Measurements from ENCODE around the gene OR2T35. TPM values are rescaled to one million over a fixed set of nuclear protein-coding genes. Genes with fewer than 3 reads are reported as not detected.
A peak's percentile ranks its signal among the peaks of the same experiment; 100 is the strongest.

The OR2T35 gene
- total RNA-seq, 1 experiment from 2014 or later, result not detected

GRCh38 chr1:248627971-248628844 is 16.9 kb downstream of the OR2T35 start:
- DNase-seq (ENCODE audit: low read depth), result no peak

GRCh38 chr1:248625971-248626370 is 19.1 kb downstream of the OR2T35 start:
- no peak for DNase-seq (ENCODE audit: low read depth)

GRCh38 chr1:248625166-248625565 is 19.9 kb downstream of the OR2T35 start:
- DNase-seq (ENCODE audit: low read depth), result no peak

GRCh38 chr1:248622570-248623001 is 22.5 kb downstream of the OR2T35 start:
- DNase-seq (ENCODE audit: low read depth), result peak; percentile 45

GRCh38 chr1:248621770-248622169 is 23.3 kb downstream of the OR2T35 start:
- no peak for DNase-seq (ENCODE audit: low read depth)

GRCh38 chr1:248618878-248619277 is 26.2 kb downstream of the OR2T35 start:
- peak; percentile 40 for DNase-seq (ENCODE audit: low read depth)

- no peak for DNase-seq (ENCODE audit: low read depth)
These were observed 27.0 kb downstream of the OR2T35 start for GRCh38 chr1:248618119-248618518.

- DNase-seq (ENCODE audit: low read depth), result no peak
These were observed 31.3 kb downstream of the OR2T35 start for GRCh38 chr1:248613742-248614141.

- no peak for DNase-seq (ENCODE audit: low read depth)
These were observed 33.1 kb downstream of the OR2T35 start for GRCh38 chr1:248611883-248612414.

GRCh38 chr1:248610301-248610700 is 34.8 kb downstream of the OR2T35 start:
- no peak for DNase-seq (ENCODE audit: low read depth)

- no peak for DNase-seq (ENCODE audit: low read depth)
These were observed 45.7 kb downstream of the OR2T35 start for GRCh38 chr1:248599396-248599795.

- no peak for DNase-seq (ENCODE audit: low read depth)
These were observed 47.5 kb downstream of the OR2T35 start, which contains the start of gene OR2T10 for GRCh38 chr1:248597589-248597988. Gene OR2T10 (minus strand): TSS chr1:248597700. CDS start chr1:248593768, 3,932 bp downstream.

GRCh38 chr1:248596615-248597014 is 48.5 kb downstream of the OR2T35 start:
- peak; percentile 3 for DNase-seq (ENCODE audit: low read depth)

- DNase-seq (ENCODE audit: low read depth), result no peak
These were observed 51.9 kb downstream of the OR2T35 start for GRCh38 chr1:248593226-248593625.

GRCh38 chr1:248592655-248593054 is 52.4 kb downstream of the OR2T35 start:
- DNase-seq (ENCODE audit: low read depth), result no peak

- no peak for DNase-seq (ENCODE audit: low read depth)
These were observed 55.0 kb downstream of the OR2T35 start for GRCh38 chr1:248590055-248590454.

- DNase-seq (ENCODE audit: low read depth), result no peak
These were observed 55.7 kb downstream of the OR2T35 start for GRCh38 chr1:248589334-248589733.

Other genes starting within 250 kb of the OR2T35 start
- not detected in 2 replicates for gene OR2T1, start 242.2 kb downstream of the OR2T35 start, total RNA-seq (2014; rRNA removed; shearing (Covaris generic))
- not detected in 2 replicates for gene OR2T2, start 199.6 kb downstream of the OR2T35 start, total RNA-seq (2014; rRNA removed; shearing (Covaris generic))
- not detected in 2 replicates for gene OR2T3, start 171.9 kb downstream of the OR2T35 start, total RNA-seq (2014; rRNA removed; shearing (Covaris generic))
- gene OR2T5, start 156.7 kb downstream of the OR2T35 start, total RNA-seq (2014; rRNA removed; shearing (Covaris generic)), result not detected in 2 replicates
- not detected in 2 replicates for gene OR2G6, start 137.2 kb downstream of the OR2T35 start, total RNA-seq (2014; rRNA removed; shearing (Covaris generic))
- not detected in 2 replicates for gene OR2T29, start 82.5 kb downstream of the OR2T35 start, total RNA-seq (2014; rRNA removed; shearing (Covaris generic))
- not detected in 2 replicates for gene OR2T34, start 70.5 kb downstream of the OR2T35 start, total RNA-seq (2014; rRNA removed; shearing (Covaris generic))
- not detected in 2 replicates for gene OR2T10, start 47.6 kb downstream of the OR2T35 start, total RNA-seq (2014; rRNA removed; shearing (Covaris generic))
- not detected in 2 replicates for gene OR2T11, start 10.2 kb downstream of the OR2T35 start, total RNA-seq (2014; rRNA removed; shearing (Covaris generic))
- gene OR2T27, start 10.2 kb upstream of the OR2T35 start, total RNA-seq (2014; rRNA removed; shearing (Covaris generic)), result not detected in 2 replicates
- not detected in 2 replicates for gene OR14I1, start 57.5 kb upstream of the OR2T35 start, total RNA-seq (2014; rRNA removed; shearing (Covaris generic))
- 1.4 and 2.1 TPM in 2 replicates for gene LYPD8, start 110.5 kb upstream of the OR2T35 start, total RNA-seq (2014; rRNA removed; shearing (Covaris generic))
- gene SH3BP5L, start 180.6 kb upstream of the OR2T35 start, total RNA-seq (2014; rRNA removed; shearing (Covaris generic)), result 13.3 and 18.6 TPM in 2 replicates
- 13.4 and 13.8 TPM in 2 replicates for gene ZNF672, start 192.9 kb upstream of the OR2T35 start, total RNA-seq (2014; rRNA removed; shearing (Covaris generic))
- 13.2 and 14.8 TPM in 2 replicates for gene ZNF692, start 213.8 kb upstream of the OR2T35 start, total RNA-seq (2014; rRNA removed; shearing (Covaris generic))